HL-60 (cell line): ENCODE data around the gene HLA-DRA.

Experiments
- DNase-seq, 2 experiments: peaks; one replicate each; pipeline ENCODE4 v3.0.0-alpha.2; 2010 to 2020; ENCODE audit warnings: low read depth in 1 of 2, low spot score in 1 of 2
- H3K27ac ChIP-seq: fragments of 250-450 bp; sonication (Bioruptor Pico); replicated peaks from 2 replicates; pipeline ENCODE4 v1.5.1; 2020; ENCODE audit warnings: mild to moderate bottlenecking, moderate library complexity
- H3K27me3 ChIP-seq: fragments of 250-450 bp; sonication (Bioruptor Pico); 2 replicates; pipeline ENCODE4 v1.5.1; 2021; ENCODE audit warnings: mild to moderate bottlenecking, moderate library complexity; ENCODE audit not compliant: insufficient read depth, poor library complexity, severe bottlenecking
- H3K4me3 ChIP-seq: replicated peaks from 2 replicates; pipeline ENCODE4 v1.5.1; 2011; ENCODE audit warnings: mild to moderate bottlenecking, control low read depth, low read length; ENCODE audit not compliant: insufficient read depth
- CTCF ChIP-seq: IDR thresholded peaks from one replicate; pipeline ENCODE4 v1.5.1; 2011; ENCODE audit warnings: low read length, control low read depth, inconsistent platforms; ENCODE audit not compliant: insufficient read depth
- GABPA ChIP-seq: IDR thresholded peaks from 2 replicates; pipeline ENCODE4 v1.6.1; 2012; ENCODE audit warnings: low read depth
- POLR2AphosphoS5 ChIP-seq: IDR thresholded peaks from 2 replicates; pipeline ENCODE4 v1.6.1; 2012; ENCODE audit warnings: low read depth
- REST ChIP-seq: IDR thresholded peaks from 2 replicates; pipeline ENCODE4 v1.6.1; 2012; ENCODE audit warnings: low read depth; ENCODE audit not compliant: insufficient replicate concordance
- SPI1 ChIP-seq: IDR thresholded peaks from 2 replicates; pipeline ENCODE4 v1.6.1; 2012; ENCODE audit warnings: low read depth, mild to moderate bottlenecking, borderline replicate concordance

HLA-DRA gene

GRCh38 chr6:32411566-32412327, 27.9 kb upstream of the HLA-DRA start:
- peaks cover 14% of the 10 kb centered on the region for H3K27me3 ChIP-seq
- no peak overlapping the region for H3K4me3 ChIP-seq
- no peak overlapping the region for H3K27ac ChIP-seq
- TF ChIP-seq REST: no peak
- no peak for TF ChIP-seq GABPA
- TF ChIP-seq CTCF: no peak
- no peak for TF ChIP-seq POLR2AphosphoS5
- no peak for TF ChIP-seq SPI1
- DNase-seq: no peak

- TF ChIP-seq CTCF (peak; percentile 95), GABPA (no peak)
- H3K4me3 ChIP-seq: no peak overlapping the region
- peaks cover 16% of the 10 kb centered on the region for H3K27me3 ChIP-seq
- H3K27ac ChIP-seq: no peak overlapping the region
- DNase-seq: peak; percentile 57 to 77
These were observed 26.1 kb upstream of the HLA-DRA start for GRCh38 chr6:32413427-32414047.

GRCh38 chr6:32415521-32416019, 24.1 kb upstream of the HLA-DRA start:
- Histone ChIP-seq H3K27me3 (peaks cover 18% of the 10 kb centered on the region), H3K27ac (no peak overlapping the region), H3K4me3 (no peak overlapping the region)
- TF ChIP-seq POLR2AphosphoS5: no peak
- no peak for TF ChIP-seq GABPA
- no peak for TF ChIP-seq SPI1
- TF ChIP-seq REST: no peak
- TF ChIP-seq CTCF: peak; percentile 98
- peak; percentile 28 to 67 for DNase-seq
